ENCODE measurements around the gene TMEM126A.
"Not testable (repeated sequence)": the region's sequence is repeated elsewhere in the genome, so short reads cannot be mapped to it uniquely, and the experiment has no call there.

TMEM126A gene
- 10.9 to 29.5 (median 15.4) reads per million in 4 experiments for total RNA-seq

- DNase-seq: peak; percentile 83
Observed at GRCh38 chr11:85647604-85648299, at the start of gene TMEM126A. TMEM126A (plus strand) TSS chr11:85647967; CDS start chr11:85650256, 2,289 bp downstream.

- DNase-seq: no peak
Observed at GRCh38 chr11:85599083-85599482, 48.7 kb upstream of the TMEM126A start.

- no peak for DNase-seq
Observed at GRCh38 chr11:85602526-85603213, 45.1 kb upstream of the TMEM126A start.

GRCh38 chr11:85603220-85603619 lies 44.5 kb upstream of the TMEM126A start:
- no peak for DNase-seq

- not testable (repeated sequence) for DNase-seq
Observed at GRCh38 chr11:85606237-85606636, 41.5 kb upstream of the TMEM126A start.

- not testable (repeated sequence) for DNase-seq
Observed at GRCh38 chr11:85608621-85609020, 39.1 kb upstream of the TMEM126A start.

GRCh38 chr11:85609286-85609685 lies 38.5 kb upstream of the TMEM126A start:
- not testable (repeated sequence) for DNase-seq

GRCh38 chr11:85611643-85612042 lies 36.1 kb upstream of the TMEM126A start:
- not testable (repeated sequence) for DNase-seq

- DNase-seq: no peak
Observed at GRCh38 chr11:85619499-85619898, 28.3 kb upstream of the TMEM126A start.

- DNase-seq: no peak
Observed at GRCh38 chr11:85620256-85620655, 27.5 kb upstream of the TMEM126A start.

- no peak for DNase-seq
Observed at GRCh38 chr11:85626496-85626895, 21.3 kb upstream of the TMEM126A start.

GRCh38 chr11:85627332-85627997 lies 20.3 kb upstream of the TMEM126A start, which contains the start of gene DLG2:
DLG2 (minus strand) TSS chr11:85627344.
- no peak for DNase-seq

- peak; percentile 92 for DNase-seq
Observed at GRCh38 chr11:85627998-85628770, 19.6 kb upstream of the TMEM126A start, which contains the start of gene TMEM126B. TMEM126B (plus strand) TSS chr11:85628593; CDS start chr11:85628608, 15 bp downstream.

- no peak for DNase-seq
Observed at GRCh38 chr11:85628771-85629341, 18.9 kb upstream of the TMEM126A start.

GRCh38 chr11:85634747-85635146 lies 13.0 kb upstream of the TMEM126A start:
- no peak for DNase-seq

GRCh38 chr11:85643191-85643614 lies 4.6 kb upstream of the TMEM126A start:
- no peak for DNase-seq

- DNase-seq: no peak
Observed at GRCh38 chr11:85647078-85647477, 689 bp upstream of the TMEM126A start.

- DNase-seq: no peak
Observed at GRCh38 chr11:85651118-85651517, 3.4 kb downstream of the TMEM126A start.

- DNase-seq: no peak
Observed at GRCh38 chr11:85652786-85653447, 5.2 kb downstream of the TMEM126A start.

GRCh38 chr11:85654343-85654742 lies 6.6 kb downstream of the TMEM126A start:
- not testable (repeated sequence) for DNase-seq

- no peak for DNase-seq
Observed at GRCh38 chr11:85656777-85657176, 9.0 kb downstream of the TMEM126A start.

GRCh38 chr11:85658180-85658579 lies 10.4 kb downstream of the TMEM126A start:
- DNase-seq: no peak
